DND-41 (cell line): Measurements from ENCODE around the gene ADIRF.
A peak's percentile ranks its signal among the peaks of the same experiment; 100 is the strongest.
"Not testable (repeated sequence)": the region's sequence is repeated elsewhere in the genome, so short reads cannot be mapped to it uniquely, and the experiment has no call there.

Source experiments
- ATAC-seq: fragments of 200-7000 bp; cut with Tn5 transposase; 3 replicates; pipeline ENCODE4 v1.9.1; 2021; ENCODE audit warnings: low read depth; ENCODE audit not compliant: insufficient read depth
- DNase-seq: peaks from one replicate; pipeline ENCODE4 v3.0.0-alpha.2; 2020
- H2AFZ ChIP-seq: 2 replicates; pipeline ENCODE4 v1.6.0; 2012; ENCODE audit warnings: low read depth, low read length
- H3K27ac ChIP-seq: 2 replicates; pipeline ENCODE4 v1.5.1; 2012; ENCODE audit warnings: low read length, inconsistent platforms
- H3K27me3 ChIP-seq: fragments of 200-600 bp; sonication (generic); 2 replicates; pipeline ENCODE4 v1.6.0; 2012; ENCODE audit warnings: low read length, mild to moderate bottlenecking, inconsistent platforms; ENCODE audit not compliant: insufficient read depth, poor library complexity
- H3K36me3 ChIP-seq: 2 replicates; pipeline ENCODE4 v1.5.1; 2012; ENCODE audit warnings: low read length, inconsistent platforms; ENCODE audit not compliant: insufficient read depth
- H3K4me1 ChIP-seq: 2 replicates; pipeline ENCODE4 v1.5.1; 2012; ENCODE audit warnings: mild to moderate bottlenecking, low read length; ENCODE audit not compliant: insufficient read depth
- H3K4me2 ChIP-seq: 2 replicates; pipeline ENCODE4 v1.6.0; 2012; ENCODE audit warnings: mild to moderate bottlenecking, moderate library complexity, low read length, inconsistent platforms; ENCODE audit not compliant: insufficient read depth
- H3K4me3 ChIP-seq, 2 experiments: fragments of 200-600 bp in 1 of 2; shearing (Covaris generic) in 1 of 2; 2 replicates each; pipeline ENCODE4 v1.5.1; 2012 to 2016; ENCODE audit warnings: inconsistent platforms in 2 of 2, low read length in 2 of 2, mild to moderate bottlenecking in 2 of 2, low read depth in 1 of 2, moderate library complexity in 1 of 2
- H3K79me2 ChIP-seq: 2 replicates; pipeline ENCODE4 v1.6.0; 2012; ENCODE audit warnings: low read length, inconsistent platforms; ENCODE audit not compliant: insufficient read depth
- H3K9ac ChIP-seq: 2 replicates; pipeline ENCODE4 v1.6.0; 2012; ENCODE audit warnings: low read depth, mild to moderate bottlenecking, inconsistent platforms, low read length, moderate library complexity
- H3K9me3 ChIP-seq: 2 replicates; pipeline ENCODE4 v1.5.1; 2012; ENCODE audit warnings: low read length, moderate library complexity, mild to moderate bottlenecking, inconsistent platforms; ENCODE audit not compliant: insufficient read depth, severe bottlenecking
- H4K20me1 ChIP-seq: 2 replicates; pipeline ENCODE4 v1.6.0; 2012; ENCODE audit warnings: low read length; ENCODE audit not compliant: insufficient read depth
- CTCF ChIP-seq: IDR thresholded peaks from 2 replicates; pipeline ENCODE4 v1.5.1; 2012; ENCODE audit warnings: borderline replicate concordance, low read length, moderate library complexity, mild to moderate bottlenecking; ENCODE audit not compliant: poor library complexity, severe bottlenecking; ENCODE audit errors: extremely low read depth
- EZH2 ChIP-seq: IDR thresholded peaks from 3 replicates; pipeline ENCODE4 v1.6.1; 2012; ENCODE audit warnings: borderline replicate concordance, low read depth, mild to moderate bottlenecking, moderate library complexity, low read length, inconsistent platforms; ENCODE audit not compliant: severe bottlenecking

Gene ADIRF

GRCh38 chr10:86944907-86945306 lies 23.4 kb upstream of the ADIRF start:
- Histone ChIP-seq H3K4me2 (no peak overlapping the region), H3K27ac (no peak overlapping the region), H4K20me1 (peaks cover 6% of the 10 kb centered on the region; the same call in 1 of the 2 replicates), H3K9me3 (no peaks in the 10 kb centered on the region), H3K4me3 (no peak overlapping the region), H3K27me3 (no peaks in the 10 kb centered on the region), H3K4me1 (no peaks in the 10 kb centered on the region), H3K9ac (no peak overlapping the region), H3K36me3 (no peaks in the 10 kb centered on the region), H3K79me2 (no peaks in the 10 kb centered on the region), H2AFZ (no peak overlapping the region)
- ATAC-seq, result no peak
- DNase-seq, result no peak
- TF ChIP-seq CTCF, result no peak
- no peak for TF ChIP-seq EZH2

DNA sequence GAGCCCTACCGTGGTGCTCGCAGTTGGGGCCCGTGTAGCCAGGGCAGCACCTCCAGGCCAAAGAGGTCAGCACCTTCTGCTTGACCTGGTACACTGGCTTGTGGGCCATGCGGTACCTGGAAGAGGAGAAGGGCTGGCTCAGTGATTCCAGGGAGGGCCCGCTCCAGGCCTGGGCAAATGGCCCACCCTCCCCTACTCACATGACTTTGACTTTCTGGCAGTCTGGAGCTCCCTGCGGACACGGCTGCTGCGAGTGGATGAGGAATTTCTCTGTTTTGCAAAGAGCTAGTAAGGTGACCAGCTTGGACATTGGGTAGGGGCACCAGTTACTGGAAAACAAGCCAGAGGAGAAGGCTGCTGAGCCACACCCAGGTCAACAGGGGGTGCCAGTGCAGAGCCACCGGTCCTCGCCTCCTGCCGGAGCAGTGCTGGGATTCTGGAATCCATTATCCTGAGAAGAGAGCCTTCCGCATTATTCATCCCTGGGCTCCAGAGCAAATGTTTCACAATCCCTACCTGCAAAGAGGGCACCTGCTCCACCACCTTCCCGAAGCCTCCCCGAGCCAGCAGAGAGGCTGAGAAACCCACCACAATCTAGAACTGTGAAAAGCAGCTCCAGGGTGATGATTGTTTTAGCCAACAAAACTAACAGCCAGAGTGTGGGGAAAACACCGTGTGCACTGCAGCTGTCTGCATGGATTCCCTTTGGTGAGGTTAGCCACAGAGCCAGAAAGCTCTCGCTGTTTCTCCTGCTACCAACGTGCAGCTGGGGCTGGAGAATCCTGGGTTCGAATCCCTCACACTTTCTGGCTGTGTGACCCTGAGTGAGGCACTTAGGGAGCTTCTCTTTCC lies 22.7 kb upstream of the ADIRF start:
- no peaks in the 10 kb centered on the region for H3K4me1 ChIP-seq
- DNase-seq, result peak; percentile 17
- peaks cover 6% of the 10 kb centered on the region; the same call in 1 of the 2 replicates for H4K20me1 ChIP-seq
- TF ChIP-seq EZH2 (no peak), CTCF (no peak)
- no peak overlapping the region for H3K4me2 ChIP-seq
- H3K9me3 ChIP-seq, result no peaks in the 10 kb centered on the region
- H2AFZ ChIP-seq, result no peak overlapping the region
- no peak overlapping the region for H3K27ac ChIP-seq
- no peaks in the 10 kb centered on the region for H3K79me2 ChIP-seq
- H3K36me3 ChIP-seq, result no peaks in the 10 kb centered on the region
- H3K4me3 ChIP-seq, result no peak overlapping the region
- ATAC-seq, result peak; percentile 63
- H3K9ac ChIP-seq, result no peak overlapping the region
- no peaks in the 10 kb centered on the region for H3K27me3 ChIP-seq

DNA sequence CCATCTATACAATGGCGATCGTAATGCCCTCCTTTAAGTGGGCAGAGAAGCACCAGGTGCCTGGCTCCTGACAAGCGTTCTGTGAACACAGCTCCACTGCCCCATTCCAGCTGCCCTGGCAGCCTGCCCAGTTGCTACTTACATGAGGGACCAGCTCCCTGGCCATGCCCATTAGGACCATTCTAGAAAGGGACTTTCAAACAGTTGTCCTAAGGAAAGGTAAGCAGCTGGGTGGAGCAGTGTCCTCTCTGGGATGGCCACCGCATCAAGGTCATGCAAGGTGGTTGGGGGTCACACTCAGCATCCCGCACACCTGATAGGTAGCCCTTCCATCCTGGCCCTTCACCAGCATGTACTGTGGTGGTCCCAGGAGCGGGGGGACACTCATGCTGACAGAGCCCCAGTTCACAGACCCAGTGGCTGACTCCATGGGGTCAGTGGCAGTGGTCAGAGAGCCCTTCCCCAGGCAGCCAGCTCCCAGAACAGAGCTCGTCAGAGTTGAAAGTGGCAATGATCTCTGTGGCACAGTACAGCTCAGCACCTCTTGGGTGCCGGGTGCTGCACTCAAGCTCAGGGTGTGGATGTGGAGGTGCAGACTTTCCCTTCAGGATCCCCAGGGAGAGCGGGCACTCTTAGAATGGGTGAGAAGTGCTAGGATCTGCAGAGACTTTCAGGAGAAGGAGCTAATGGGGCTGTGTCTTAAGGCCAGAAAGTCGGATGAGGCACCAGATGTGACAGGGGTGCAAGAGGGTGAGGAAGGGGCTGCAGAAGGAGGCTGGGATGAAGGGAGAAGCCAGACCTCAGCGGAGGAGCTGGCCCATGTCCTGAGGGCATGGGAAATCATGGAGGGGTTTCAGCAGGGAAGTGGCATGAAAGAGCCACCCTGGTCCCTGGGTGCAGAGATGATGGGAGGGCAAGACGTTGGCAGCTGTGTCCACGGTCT lies 21.8 kb upstream of the ADIRF start:
- H4K20me1 ChIP-seq, result peaks cover 6% of the 10 kb centered on the region; the same call in 1 of the 2 replicates

GRCh38 chr10:86947806-86948205 lies 20.5 kb upstream of the ADIRF start:
- not testable (repeated sequence) for DNase-seq, H3K4me3 ChIP-seq, ATAC-seq, H3K79me2 ChIP-seq, H2AFZ ChIP-seq, H3K4me2 ChIP-seq, H3K9me3 ChIP-seq, H3K27ac ChIP-seq, H4K20me1 ChIP-seq, H3K27me3 ChIP-seq, H3K9ac ChIP-seq, H3K36me3 ChIP-seq, H3K4me1 ChIP-seq

More for the DNA sequence above, 21.8 kb upstream of the ADIRF start:
- no peak overlapping the region for H3K4me3 ChIP-seq
- no peaks in the 10 kb centered on the region for H3K4me1 ChIP-seq
- no peak overlapping the region for H2AFZ ChIP-seq
- no peaks in the 10 kb centered on the region for H3K36me3 ChIP-seq
- no peak for ATAC-seq
- no peaks in the 10 kb centered on the region for H3K79me2 ChIP-seq
- no peaks in the 10 kb centered on the region for H3K27me3 ChIP-seq
- no peak for DNase-seq
- no peaks in the 10 kb centered on the region for H3K9me3 ChIP-seq
- no peak overlapping the region for H3K4me2 ChIP-seq
- H3K9ac ChIP-seq, result no peak overlapping the region
- H3K27ac ChIP-seq, result no peak overlapping the region
- no peak for TF ChIP-seq CTCF
